ENCODE results near the gene PHLPP2. TPM values are rescaled to one million over a fixed set of nuclear protein-coding genes. Genes with fewer than 3 reads are reported as not detected.

The PHLPP2 gene
- total and polyA plus RNA-seq, 10 of the 15 experiments (the other 5 are each of a cell fraction or from before 2014, with no cell fraction given): 1.0 to 13.2 (median 7.0) TPM

DNA sequence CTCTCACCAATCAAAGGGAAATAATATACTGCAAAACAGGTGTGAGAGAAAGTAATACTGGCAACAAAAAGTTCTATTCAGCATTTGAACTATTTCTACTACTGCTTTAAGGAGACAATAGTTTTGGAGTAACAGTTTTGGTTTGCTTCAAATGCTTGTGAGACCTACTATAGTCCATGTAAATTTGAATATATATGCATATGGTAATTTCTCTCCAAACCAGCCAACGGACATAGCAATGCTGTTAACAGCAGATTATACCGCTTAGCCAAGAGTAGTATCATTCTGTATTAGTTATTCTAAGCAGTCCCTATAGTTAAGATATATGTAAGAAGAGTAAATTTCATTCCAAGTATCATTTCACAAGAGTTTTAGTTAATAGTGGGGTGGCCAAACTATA is 18.5 kb downstream of the PHLPP2 start:
- Histone ChIP-seq H3K27ac (ENCODE audit: control insufficient read depth, insufficient read depth) (no peak overlapping the region), H3K4me3 (no peak overlapping the region), H3K9me3 (replicated peaks; ENCODE audit: control insufficient read depth, insufficient read depth, low read length) (no peaks in the 10 kb centered on the region), H4K20me1 (ENCODE audit: control insufficient read depth, insufficient read depth) (no peaks in the 10 kb centered on the region), H3K27me3 (replicated peaks in 1 of 2; ENCODE audit: control insufficient read depth in 2 of 2, insufficient read depth in 2 of 2, low read length in 1 of 2) (no peaks in the 10 kb centered on the region), H3K4me1 (ENCODE audit: control insufficient read depth, insufficient read depth, low read length) (no peaks in the 10 kb centered on the region), H3K36me3 (ENCODE audit: control insufficient read depth in 2 of 2, insufficient read depth in 2 of 2, low read length in 1 of 2) (peaks cover 0 to 1% of the 10 kb centered on the region in 2 experiments; a peak in 1 of 4 replicates), H3K9ac (ENCODE audit: control insufficient read depth, insufficient read depth, low read length) (no peak overlapping the region), H3K4me2 (ENCODE audit: control insufficient read depth, insufficient read depth) (no peak overlapping the region), H3K79me2 (ENCODE audit: control insufficient read depth, insufficient read depth, low read length) (no peaks in the 10 kb centered on the region), H2AFZ (ENCODE audit: control insufficient read depth, low read depth, low read length) (no peak overlapping the region)
- FAIRE-seq: no peak
- ChIA-PET RAD21 (ENCODE audit: unreplicated experiment) (interaction anchor here (0.7 kb wide), 1 partner anchor 84 kb away, joined by 3 read pairs; no protein-coding TSS in a partner anchor), CTCF (no interaction called here), POLR2A (interaction anchor here (0.6 to 0.9 kb wide), 3 partner anchors 110 to 207 kb away, joined by 3 to 5 read pairs (median 5); no protein-coding TSS in a partner anchor), SMC1A (ENCODE audit: uncharacterized antibody, unreplicated experiment) (no interaction called here)
- intact Hi-C loops (cut with micrococcal nuclease; ENCODE audit: unreplicated experiment): no loop called here
- no peak for ATAC-seq
- WGBS (ENCODE audit: insufficient coverage, insufficient replicate concordance, low lambda C conversion rate, missing lambda C conversion rate): 98% methylated on average over 2 of the region's 2 CpGs
- in situ Hi-C loops (cut with MboI): no loop called here
- no peak for DNase-seq (ENCODE audit: low read depth, low spot score)
- BruUV-seq (replicated peaks): no TSS peak
- TF ChIP-seq ZBED1 (IDR thresholded peaks at IDR 0.05; ENCODE audit: borderline replicate concordance) (no peak), ASH2L (IDR thresholded peaks at IDR 0.05; ENCODE audit: borderline replicate concordance, low read depth) (no peak), CHD1 (IDR thresholded peaks at IDR 0.05; ENCODE audit: low read depth, low read length) (no peak), EZH2 (IDR thresholded peaks at IDR 0.05; ENCODE audit: borderline replicate concordance, control insufficient read depth, low read depth, low read length) (no peak), HCFC1 (IDR thresholded peaks at IDR 0.05; ENCODE audit: low read length) (no peak), CBX3 (IDR thresholded peaks at IDR 0.05; ENCODE audit: borderline replicate concordance, low read depth) (no peak), ATF7 (IDR thresholded peaks at IDR 0.05; ENCODE audit: low read depth) (no peak), HDAC6 (IDR thresholded peaks at IDR 0.05; ENCODE audit: unreplicated experiment) (no peak)
- TF ChIP-seq, protein P1, sequence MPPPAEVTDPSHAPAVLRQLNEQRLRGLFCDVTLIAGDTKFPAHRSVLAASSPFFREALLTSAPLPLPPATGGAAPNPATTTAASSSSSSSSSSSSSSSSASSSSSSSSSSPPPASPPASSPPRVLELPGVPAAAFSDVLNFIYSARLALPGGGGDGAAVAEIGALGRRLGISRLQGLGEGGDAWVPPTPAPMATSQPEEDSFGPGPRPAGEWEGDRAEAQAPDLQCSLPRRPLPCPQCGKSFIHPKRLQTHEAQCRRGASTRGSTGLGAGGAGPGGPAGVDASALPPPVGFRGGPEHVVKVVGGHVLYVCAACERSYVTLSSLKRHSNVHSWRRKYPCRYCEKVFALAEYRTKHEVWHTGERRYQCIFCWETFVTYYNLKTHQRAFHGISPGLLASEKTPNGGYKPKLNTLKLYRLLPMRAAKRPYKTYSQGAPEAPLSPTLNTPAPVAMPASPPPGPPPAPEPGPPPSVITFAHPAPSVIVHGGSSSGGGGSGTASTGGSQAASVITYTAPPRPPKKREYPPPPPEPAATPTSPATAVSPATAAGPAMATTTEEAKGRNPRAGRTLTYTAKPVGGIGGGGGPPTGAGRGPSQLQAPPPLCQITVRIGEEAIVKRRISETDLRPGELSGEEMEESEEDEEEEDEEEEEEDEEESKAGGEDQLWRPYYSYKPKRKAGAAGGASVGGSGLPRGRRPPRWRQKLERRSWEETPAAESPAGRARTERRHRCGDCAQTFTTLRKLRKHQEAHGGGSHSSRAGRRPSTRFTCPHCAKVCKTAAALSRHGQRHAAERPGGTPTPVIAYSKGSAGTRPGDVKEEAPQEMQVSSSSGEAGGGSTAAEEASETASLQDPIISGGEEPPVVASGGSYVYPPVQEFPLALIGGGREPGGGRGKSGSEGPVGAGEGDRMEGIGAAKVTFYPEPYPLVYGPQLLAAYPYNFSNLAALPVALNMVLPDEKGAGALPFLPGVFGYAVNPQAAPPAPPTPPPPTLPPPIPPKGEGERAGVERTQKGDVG (CRISPR knock-in tag; IDR thresholded peaks at IDR 0.05): no peak
- TF ChIP-seq, protein P2, sequence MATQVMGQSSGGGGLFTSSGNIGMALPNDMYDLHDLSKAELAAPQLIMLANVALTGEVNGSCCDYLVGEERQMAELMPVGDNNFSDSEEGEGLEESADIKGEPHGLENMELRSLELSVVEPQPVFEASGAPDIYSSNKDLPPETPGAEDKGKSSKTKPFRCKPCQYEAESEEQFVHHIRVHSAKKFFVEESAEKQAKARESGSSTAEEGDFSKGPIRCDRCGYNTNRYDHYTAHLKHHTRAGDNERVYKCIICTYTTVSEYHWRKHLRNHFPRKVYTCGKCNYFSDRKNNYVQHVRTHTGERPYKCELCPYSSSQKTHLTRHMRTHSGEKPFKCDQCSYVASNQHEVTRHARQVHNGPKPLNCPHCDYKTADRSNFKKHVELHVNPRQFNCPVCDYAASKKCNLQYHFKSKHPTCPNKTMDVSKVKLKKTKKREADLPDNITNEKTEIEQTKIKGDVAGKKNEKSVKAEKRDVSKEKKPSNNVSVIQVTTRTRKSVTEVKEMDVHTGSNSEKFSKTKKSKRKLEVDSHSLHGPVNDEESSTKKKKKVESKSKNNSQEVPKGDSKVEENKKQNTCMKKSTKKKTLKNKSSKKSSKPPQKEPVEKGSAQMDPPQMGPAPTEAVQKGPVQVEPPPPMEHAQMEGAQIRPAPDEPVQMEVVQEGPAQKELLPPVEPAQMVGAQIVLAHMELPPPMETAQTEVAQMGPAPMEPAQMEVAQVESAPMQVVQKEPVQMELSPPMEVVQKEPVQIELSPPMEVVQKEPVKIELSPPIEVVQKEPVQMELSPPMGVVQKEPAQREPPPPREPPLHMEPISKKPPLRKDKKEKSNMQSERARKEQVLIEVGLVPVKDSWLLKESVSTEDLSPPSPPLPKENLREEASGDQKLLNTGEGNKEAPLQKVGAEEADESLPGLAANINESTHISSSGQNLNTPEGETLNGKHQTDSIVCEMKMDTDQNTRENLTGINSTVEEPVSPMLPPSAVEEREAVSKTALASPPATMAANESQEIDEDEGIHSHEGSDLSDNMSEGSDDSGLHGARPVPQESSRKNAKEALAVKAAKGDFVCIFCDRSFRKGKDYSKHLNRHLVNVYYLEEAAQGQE (IDR thresholded peaks at IDR 0.05; ENCODE audit: low read depth, low read length): no peak
- TF ChIP-seq, protein P3, sequence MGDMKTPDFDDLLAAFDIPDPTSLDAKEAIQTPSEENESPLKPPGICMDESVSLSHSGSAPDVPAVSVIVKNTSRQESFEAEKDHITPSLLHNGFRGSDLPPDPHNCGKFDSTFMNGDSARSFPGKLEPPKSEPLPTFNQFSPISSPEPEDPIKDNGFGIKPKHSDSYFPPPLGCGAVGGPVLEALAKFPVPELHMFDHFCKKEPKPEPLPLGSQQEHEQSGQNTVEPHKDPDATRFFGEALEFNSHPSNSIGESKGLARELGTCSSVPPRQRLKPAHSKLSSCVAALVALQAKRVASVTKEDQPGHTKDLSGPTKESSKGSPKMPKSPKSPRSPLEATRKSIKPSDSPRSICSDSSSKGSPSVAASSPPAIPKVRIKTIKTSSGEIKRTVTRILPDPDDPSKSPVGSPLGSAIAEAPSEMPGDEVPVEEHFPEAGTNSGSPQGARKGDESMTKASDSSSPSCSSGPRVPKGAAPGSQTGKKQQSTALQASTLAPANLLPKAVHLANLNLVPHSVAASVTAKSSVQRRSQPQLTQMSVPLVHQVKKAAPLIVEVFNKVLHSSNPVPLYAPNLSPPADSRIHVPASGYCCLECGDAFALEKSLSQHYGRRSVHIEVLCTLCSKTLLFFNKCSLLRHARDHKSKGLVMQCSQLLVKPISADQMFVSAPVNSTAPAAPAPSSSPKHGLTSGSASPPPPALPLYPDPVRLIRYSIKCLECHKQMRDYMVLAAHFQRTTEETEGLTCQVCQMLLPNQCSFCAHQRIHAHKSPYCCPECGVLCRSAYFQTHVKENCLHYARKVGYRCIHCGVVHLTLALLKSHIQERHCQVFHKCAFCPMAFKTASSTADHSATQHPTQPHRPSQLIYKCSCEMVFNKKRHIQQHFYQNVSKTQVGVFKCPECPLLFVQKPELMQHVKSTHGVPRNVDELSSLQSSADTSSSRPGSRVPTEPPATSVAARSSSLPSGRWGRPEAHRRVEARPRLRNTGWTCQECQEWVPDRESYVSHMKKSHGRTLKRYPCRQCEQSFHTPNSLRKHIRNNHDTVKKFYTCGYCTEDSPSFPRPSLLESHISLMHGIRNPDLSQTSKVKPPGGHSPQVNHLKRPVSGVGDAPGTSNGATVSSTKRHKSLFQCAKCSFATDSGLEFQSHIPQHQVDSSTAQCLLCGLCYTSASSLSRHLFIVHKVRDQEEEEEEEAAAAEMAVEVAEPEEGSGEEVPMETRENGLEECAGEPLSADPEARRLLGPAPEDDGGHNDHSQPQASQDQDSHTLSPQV (IDR thresholded peaks at IDR 0.05): no peak
- TF ChIP-seq, protein P4, sequence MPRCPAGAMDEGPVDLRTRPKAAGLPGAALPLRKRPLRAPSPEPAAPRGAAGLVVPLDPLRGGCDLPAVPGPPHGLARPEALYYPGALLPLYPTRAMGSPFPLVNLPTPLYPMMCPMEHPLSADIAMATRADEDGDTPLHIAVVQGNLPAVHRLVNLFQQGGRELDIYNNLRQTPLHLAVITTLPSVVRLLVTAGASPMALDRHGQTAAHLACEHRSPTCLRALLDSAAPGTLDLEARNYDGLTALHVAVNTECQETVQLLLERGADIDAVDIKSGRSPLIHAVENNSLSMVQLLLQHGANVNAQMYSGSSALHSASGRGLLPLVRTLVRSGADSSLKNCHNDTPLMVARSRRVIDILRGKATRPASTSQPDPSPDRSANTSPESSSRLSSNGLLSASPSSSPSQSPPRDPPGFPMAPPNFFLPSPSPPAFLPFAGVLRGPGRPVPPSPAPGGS (IDR thresholded peaks at IDR 0.05; ENCODE audit: borderline replicate concordance, insufficient read depth, low read depth, low read length, poor library complexity, severe bottlenecking): no peak

Data from GM12878 (cell line).